H1 (cell line): ENCODE measurements around the gene NFX1. TPM values are rescaled to one million over a fixed set of nuclear protein-coding genes. Genes with fewer than 3 reads are reported as not detected.
"Not testable (repeated sequence)": the region's sequence is repeated elsewhere in the genome, so short reads cannot be mapped to it uniquely, and the experiment has no call there.

Experiments used
- CTCF ChIA-PET: fragments of 300-600 bp; sonication (Branson Sonifier 250); formaldehyde crosslinking; loops from one replicate; lab custom pipeline; 2021; ENCODE audit not compliant: partially characterized antibody; lab: Charles Lee
- POLR2A ChIA-PET: fragments of 300-600 bp; sonication (Branson Sonifier 250); formaldehyde crosslinking; loops from one replicate; lab custom pipeline; 2021; ENCODE audit warnings: inconsistent platforms; ENCODE audit not compliant: partially characterized antibody; lab: Charles Lee
- DNase-seq, 2 experiments: peaks; one replicate each; pipeline versions ENCODE4 v3.0.0 to v3.0.0-alpha.2; 2010 to 2022; ENCODE audit warnings: low spot score in 2 of 2, low read depth in 1 of 2, mixed read lengths in 1 of 2
- FAIRE-seq: peaks from 2 replicates; lab custom pipeline; 2011; peaks lifted over from hg19 to GRCh38; lab: Jason Lieb, UNC
- H2AFZ ChIP-seq: 2 replicates; pipeline ENCODE4 v1.8.1; 2012; ENCODE audit warnings: low read length, inconsistent platforms
- H2AK5ac ChIP-seq: 2 replicates; pipeline ENCODE4 v1.6.1; 2013; ENCODE audit warnings: low read depth, low read length
- H2BK120ac ChIP-seq: replicated peaks from 2 replicates; pipeline ENCODE3; 2013; ENCODE audit warnings: low read depth, low read length, inconsistent platforms
- H2BK12ac ChIP-seq: 2 replicates; pipeline ENCODE4 v1.6.1; 2013; ENCODE audit warnings: low read depth, low read length
- H2BK15ac ChIP-seq: 2 replicates; pipeline ENCODE4 v1.6.1; 2013; ENCODE audit warnings: low read length
- H2BK20ac ChIP-seq: 2 replicates; pipeline ENCODE4 v1.6.1; 2013; ENCODE audit warnings: low read length
- H2BK5ac ChIP-seq: 2 replicates; pipeline ENCODE4 v1.6.1; 2013; ENCODE audit warnings: low read depth, low read length
- H3K14ac ChIP-seq: 2 replicates; pipeline ENCODE4 v1.6.1; 2013; ENCODE audit warnings: inconsistent platforms; ENCODE audit not compliant: insufficient read length
- H3K18ac ChIP-seq: 2 replicates; pipeline ENCODE4 v1.6.1; 2013; ENCODE audit warnings: low read length; ENCODE audit errors: extremely low read depth
- H3K23ac ChIP-seq: 2 replicates; pipeline ENCODE4 v1.6.1; 2013; ENCODE audit warnings: inconsistent platforms; ENCODE audit not compliant: insufficient read length
- H3K23me2 ChIP-seq: 2 replicates; pipeline ENCODE4 v1.6.1; 2013; ENCODE audit warnings: low read depth, low read length
- H3K27ac ChIP-seq: 2 replicates; pipeline ENCODE4 v1.6.1; 2011; ENCODE audit warnings: low read depth, low read length, inconsistent platforms
- H3K27me3 ChIP-seq, 4 experiments: replicated peaks in 1 of 4; 1 replicate in 1 of 4; 2 replicates in 3 of 4; pipeline versions ENCODE4 v1.6.1 to v1.8.1; 2011 to 2013; ENCODE audit warnings: low read length in 3 of 4, mild to moderate bottlenecking in 3 of 4, inconsistent platforms in 2 of 4, mixed read lengths in 2 of 4, moderate library complexity in 1 of 4; ENCODE audit not compliant: control insufficient read depth in 3 of 4, insufficient read depth in 3 of 4; ENCODE audit errors: extremely low read depth in 1 of 4
- H3K36me3 ChIP-seq, 4 experiments: 2 replicates each; pipeline versions ENCODE4 v1.6.1 to v1.8.1; 2011 to 2013; ENCODE audit warnings: mild to moderate bottlenecking in 4 of 4, low read length in 3 of 4, moderate library complexity in 2 of 4, control low read depth in 1 of 4, inconsistent platforms in 1 of 4; ENCODE audit not compliant: insufficient read depth in 4 of 4, control insufficient read depth in 2 of 4
- H3K4ac ChIP-seq: replicated peaks from 2 replicates; pipeline ENCODE3; 2013; ENCODE audit warnings: low read length, low read depth, mixed read lengths, inconsistent platforms; ENCODE audit not compliant: insufficient read length
- H3K4me1 ChIP-seq, 4 experiments: replicated peaks in 1 of 4; 1 replicate in 1 of 4; 2 replicates in 3 of 4; pipeline versions ENCODE4 v1.6.1 to v1.8.1; 2011 to 2013; ENCODE audit warnings: low read length in 3 of 4, inconsistent platforms in 2 of 4, mixed read lengths in 1 of 4; ENCODE audit not compliant: insufficient read depth in 4 of 4, control insufficient read depth in 3 of 4
- H3K4me2 ChIP-seq, 2 experiments: 2 replicates each; pipeline versions ENCODE4 v1.6.1 to v1.8.1; 2011 to 2013; ENCODE audit warnings: low read depth in 2 of 2, low read length in 2 of 2, control low read depth in 1 of 2, inconsistent platforms in 1 of 2, mild to moderate bottlenecking in 1 of 2; ENCODE audit not compliant: insufficient read depth in 1 of 2
- H3K4me3 ChIP-seq, 4 experiments: fragments of 200-600, 300-600 bp in 1 of 4; sonication (generic), shearing (Covaris generic), sonication (Bioruptor Twin) in 1 of 4; 2 replicates each; pipeline versions ENCODE4 v1.5.1 to v1.8.1; 2011 to 2016; ENCODE audit warnings: low read length in 4 of 4, low read depth in 3 of 4, control low read depth in 2 of 4, inconsistent platforms in 2 of 4, mild to moderate bottlenecking in 2 of 4, mixed read lengths in 1 of 4, moderate library complexity in 1 of 4; ENCODE audit not compliant: insufficient read depth in 2 of 4; ENCODE audit errors: extremely low read depth in 1 of 4
- H3K56ac ChIP-seq: replicated peaks from 2 replicates; pipeline ENCODE3; 2013; ENCODE audit warnings: low read depth, mild to moderate bottlenecking, mixed read lengths, low read length, inconsistent platforms; ENCODE audit not compliant: insufficient read length
- H3K79me1 ChIP-seq: 2 replicates; pipeline ENCODE4 v1.6.1; 2013; ENCODE audit warnings: low read depth, low read length, control low read depth
- H3K79me2 ChIP-seq, 2 experiments: 2 replicates each; pipeline versions ENCODE4 v1.6.1 to v1.8.1; 2012 to 2013; ENCODE audit warnings: low read length in 2 of 2, mild to moderate bottlenecking in 2 of 2, inconsistent platforms in 1 of 2; ENCODE audit not compliant: insufficient read depth in 2 of 2, control insufficient read depth in 1 of 2
- H3K9ac ChIP-seq, 4 experiments: replicated peaks in 1 of 4; 1 replicate in 1 of 4; 2 replicates in 3 of 4; pipeline versions ENCODE4 v1.6.1 to v1.8.1; 2011 to 2013; ENCODE audit warnings: low read depth in 3 of 4, low read length in 3 of 4, control low read depth in 2 of 4, mild to moderate bottlenecking in 2 of 4, moderate library complexity in 2 of 4, inconsistent platforms in 1 of 4; ENCODE audit errors: extremely low read depth in 1 of 4
- H3K9me3 ChIP-seq, 2 experiments: 2 replicates each; pipeline versions ENCODE4 v1.6.1 to v1.8.1; 2012 to 2013; ENCODE audit warnings: mild to moderate bottlenecking in 2 of 2, moderate library complexity in 2 of 2, control low read depth in 1 of 2, inconsistent platforms in 1 of 2, low read depth in 1 of 2, low read length in 1 of 2, mixed read lengths in 1 of 2; ENCODE audit not compliant: insufficient read depth in 2 of 2
- H4K20me1 ChIP-seq, 2 experiments: replicated peaks in 1 of 2; 2 replicates each; pipeline versions ENCODE3 to v1.8.1; 2011 to 2013; ENCODE audit warnings: inconsistent platforms in 2 of 2, low read length in 2 of 2, mild to moderate bottlenecking in 1 of 2; ENCODE audit not compliant: insufficient read depth in 2 of 2, control insufficient read depth in 1 of 2
- H4K5ac ChIP-seq: 2 replicates; pipeline ENCODE4 v1.6.1; 2013; ENCODE audit warnings: low read length, low read depth, mixed read lengths, inconsistent platforms; ENCODE audit not compliant: insufficient read length
- H4K8ac ChIP-seq: 2 replicates; pipeline ENCODE4 v1.8.0; 2013; ENCODE audit warnings: mild to moderate bottlenecking, moderate library complexity, low read length, inconsistent platforms; ENCODE audit not compliant: insufficient read depth; ENCODE audit errors: extremely low read depth
- H4K91ac ChIP-seq: replicated peaks from 2 replicates; pipeline ENCODE3; 2013; ENCODE audit warnings: low read length, mixed read lengths, inconsistent platforms; ENCODE audit not compliant: insufficient read length
- WGBS, 2 experiments: shearing (Covaris generic) in 1 of 2; methylation state at CpG; one replicate each; pipeline versions ENCODE4 v1.1.6 to v1.1.7; 2013 to 2015; ENCODE audit warnings: low lambda C conversion rate in 2 of 2, mixed read lengths in 2 of 2, inconsistent platforms in 1 of 2, low coverage in 1 of 2, missing lambda C conversion rate in 1 of 2; ENCODE audit not compliant: insufficient replicate concordance in 2 of 2, insufficient coverage in 1 of 2, insufficient read length in 1 of 2; ENCODE audit errors: extremely low coverage in 1 of 2, missing lambda C conversion rate in 1 of 2; 5-methylcytosine and 5-hydroxymethylcytosine counted together
- polyA plus RNA-seq, 7 experiments: library from polyadenylated mRNA; depleted of rRNA in 3 of 7; stranded (reverse) in 5 of 7; unstranded in 2 of 7; fragments of >200 nt in 5 of 7; fragments of 200-250 nt in 2 of 7; gene quantifications; 1 replicate in 5 of 7; 2 replicates in 1 of 7; 4 replicates in 1 of 7; pipeline versions ENCODE4 v1.2.1 to v1.2.3, GENCODE V29; 2011 to 2013; ENCODE audit warnings: missing spikeins in 2 of 7, mixed read lengths in 2 of 7
- total RNA-seq: library from RNA; stranded (reverse); fragmentation: NEBNext Ultra II Directional; extraction: Animal tissue kit (Norgen Biotek cat#: 25700); gene quantifications from 2 replicates; pipeline ENCODE4 v1.2.1, GENCODE V29; 2021

The NFX1 gene
- total and polyA plus RNA-seq, 2 of the 8 experiments (the other 6 are each of a cell fraction or from before 2014, with no cell fraction given): 19.4 to 28.4 TPM

DNA sequence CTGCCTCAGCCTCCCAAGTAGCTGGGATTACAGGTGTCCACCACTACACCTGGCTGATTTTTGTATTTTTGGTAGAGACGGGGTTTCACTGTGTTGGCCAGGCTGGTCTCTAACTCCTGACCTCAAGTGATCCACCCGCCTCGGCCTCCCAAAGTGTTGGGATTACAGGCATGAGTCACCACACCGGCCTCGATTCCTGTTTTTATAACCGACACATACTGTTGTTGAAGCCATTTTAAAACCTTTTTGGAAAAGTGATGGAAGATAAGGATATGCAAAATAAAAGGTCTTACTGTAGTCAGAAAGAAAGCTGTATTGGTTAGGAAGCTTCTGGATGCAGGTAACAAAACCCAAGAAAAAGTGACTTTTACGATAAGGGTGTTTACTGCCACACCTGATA is 42.6 kb downstream of the NFX1 start:
- H3K4me3 ChIP-seq, H3K4ac ChIP-seq, H4K20me1 ChIP-seq, H3K9ac ChIP-seq, H2BK120ac ChIP-seq, H3K9me3 ChIP-seq, H2AFZ ChIP-seq, H2BK15ac ChIP-seq, H3K79me2 ChIP-seq, H4K5ac ChIP-seq, H3K18ac ChIP-seq, H2BK12ac ChIP-seq, H3K79me1 ChIP-seq, H2BK20ac ChIP-seq, H3K4me2 ChIP-seq, H4K91ac ChIP-seq, H3K27ac ChIP-seq, H3K4me1 ChIP-seq, H3K23ac ChIP-seq, H2AK5ac ChIP-seq, DNase-seq, H3K56ac ChIP-seq, H3K27me3 ChIP-seq, H4K8ac ChIP-seq, H3K23me2 ChIP-seq, H2BK5ac ChIP-seq, FAIRE-seq, H3K14ac ChIP-seq: not testable (repeated sequence)
- H3K36me3 ChIP-seq: peaks cover 10 to 46% (median 30%) of the 10 kb centered on the region in 4 experiments
- WGBS, 2 experiments: 99% methylated on average over 7 of the region's 7 CpGs; no CpG with 5 or more reads in 1 of the 2 experiments
- ChIA-PET CTCF (interaction anchor here (0.7 to 0.8 kb wide), 2 partner anchors 25 to 29 kb away, joined by 3 read pairs; no protein-coding TSS in a partner anchor), POLR2A (interaction anchor here (0.6 to 0.8 kb wide), 2 partner anchors 15 to 17 kb away, joined by 3 read pairs; no protein-coding TSS in a partner anchor)
